Muscle of back (tissue), 13 donors: ENCODE results near the gene RAB9A. TPM values are rescaled to one million over a fixed set of nuclear protein-coding genes. Genes with fewer than 3 reads are reported as not detected.
"Not testable (repeated sequence)": the region's sequence is repeated elsewhere in the genome, so short reads cannot be mapped to it uniquely, and the experiment has no call there.

Source experiments
- DNase-seq, 3 donors: peaks; one replicate each; pipeline versions ENCODE4 v3.0.0 to v3.0.0-alpha.2; 2013
- long read RNA-seq, 9 donors: transcript quantifications; one replicate each; lab custom pipeline, GENCODE V29; 2026
- polyA plus RNA-seq, 10 donors: library from polyadenylated mRNA; unstranded; fragments of 120-200 nt; gene quantifications; one replicate each; pipeline ENCODE4 v1.2.1, GENCODE V29; 2013; ENCODE audit not compliant: insufficient read length in 10 of 10

Gene RAB9A, protein sequence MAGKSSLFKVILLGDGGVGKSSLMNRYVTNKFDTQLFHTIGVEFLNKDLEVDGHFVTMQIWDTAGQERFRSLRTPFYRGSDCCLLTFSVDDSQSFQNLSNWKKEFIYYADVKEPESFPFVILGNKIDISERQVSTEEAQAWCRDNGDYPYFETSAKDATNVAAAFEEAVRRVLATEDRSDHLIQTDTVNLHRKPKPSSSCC
- polyA plus RNA-seq: 10 to 100 TPM; 14.1 to 24.5 (median 20.3) TPM
- long read RNA-seq, donor 1, transcript RAB9A-202 (3 exons, 2,039 nt): major isoform, 13 of 15 reads
- long read RNA-seq, donor 1, partial matches to known transcripts: 0 of 15 reads
- long read RNA-seq, donor 1, other reads (novel, unspliced or antisense): 0 of 15 reads
- long read RNA-seq, donor 2, transcript RAB9A-202 (3 exons, 2,039 nt): major isoform, 5 of 7 reads
- long read RNA-seq, donor 2, partial matches to known transcripts: 0 of 7 reads
- long read RNA-seq, donor 2, other reads (novel, unspliced or antisense): 0 of 7 reads
- long read RNA-seq, donor 3: 0 reads
- long read RNA-seq, donor 4, transcript RAB9A-202 (3 exons, 2,039 nt): major isoform, 7 of 9 reads
- long read RNA-seq, donor 4, partial matches to known transcripts: 0 of 9 reads
- long read RNA-seq, donor 4, other reads (novel, unspliced or antisense): 0 of 9 reads
- long read RNA-seq, donor 5, partial matches to known transcripts: 0 of 4 reads
- long read RNA-seq, donor 5, other reads (novel, unspliced or antisense): 0 of 4 reads
- long read RNA-seq, donor 6, transcript RAB9A-202 (3 exons, 2,039 nt): major isoform, 8 of 13 reads
- long read RNA-seq, donor 6, transcript RAB9A-203 (2 exons, 737 nt): minor isoform, 5 of 13 reads
- long read RNA-seq, donor 6, partial matches to known transcripts: 0 of 13 reads
- long read RNA-seq, donor 6, other reads (novel, unspliced or antisense): 0 of 13 reads
- long read RNA-seq, donor 7, transcript RAB9A-202 (3 exons, 2,039 nt): major isoform, 5 of 10 reads
- long read RNA-seq, donor 7, transcript RAB9A-203 (2 exons, 737 nt): major isoform, 5 of 10 reads
- long read RNA-seq, donor 7, partial matches to known transcripts: 0 of 10 reads
- long read RNA-seq, donor 7, other reads (novel, unspliced or antisense): 0 of 10 reads
- long read RNA-seq, donor 8, transcript RAB9A-202 (3 exons, 2,039 nt): major isoform, 6 of 10 reads
- long read RNA-seq, donor 8, partial matches to known transcripts: 0 of 10 reads
- long read RNA-seq, donor 8, other reads (novel, unspliced or antisense): 0 of 10 reads
- long read RNA-seq, donor 9: 0 reads

DNA sequence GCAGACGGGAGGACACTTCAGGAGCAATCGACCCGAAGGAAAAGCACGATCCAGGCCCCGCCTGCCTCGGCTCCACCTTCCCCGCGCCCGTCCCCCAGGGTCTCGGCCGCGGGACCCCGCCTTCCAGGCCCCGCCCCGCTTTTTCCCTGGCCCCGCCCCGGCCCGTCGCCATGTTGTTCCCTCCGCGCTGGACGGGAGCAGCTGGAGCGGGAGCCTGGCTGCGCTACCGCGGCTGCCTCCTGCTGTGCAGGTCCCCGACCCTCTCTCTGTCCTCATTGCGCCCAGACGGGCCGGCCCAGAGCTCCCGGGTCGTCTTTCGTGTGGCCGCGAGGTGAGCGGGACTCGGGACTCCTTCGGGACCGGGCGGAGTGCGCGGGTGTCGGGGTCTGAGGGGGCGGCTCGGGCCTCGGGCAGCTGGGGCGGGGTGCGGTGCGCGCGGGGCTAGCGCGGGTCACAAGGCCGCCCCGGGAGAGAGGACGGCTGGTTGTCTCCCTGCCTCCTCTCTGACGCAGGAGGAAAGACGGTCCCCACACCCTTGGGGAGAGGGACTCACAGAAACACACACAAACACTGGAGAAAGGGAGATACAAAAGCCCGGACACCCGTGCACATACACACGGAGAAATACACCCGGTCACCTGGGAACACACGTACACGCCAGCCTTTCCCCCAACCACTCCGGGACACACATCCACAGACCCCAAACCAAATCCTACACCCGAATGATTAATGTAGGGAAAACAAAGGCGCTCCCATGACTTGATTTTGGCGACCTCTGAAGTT is at the start of gene RAB9A:
Gene RAB9A (plus strand): TSS at position 171 of the 783 bp plus-strand sequence. CDS start 19,619 bp downstream, outside the sequence.
- peak; percentile 73 to 93 (median 84) for DNase-seq

DNA sequence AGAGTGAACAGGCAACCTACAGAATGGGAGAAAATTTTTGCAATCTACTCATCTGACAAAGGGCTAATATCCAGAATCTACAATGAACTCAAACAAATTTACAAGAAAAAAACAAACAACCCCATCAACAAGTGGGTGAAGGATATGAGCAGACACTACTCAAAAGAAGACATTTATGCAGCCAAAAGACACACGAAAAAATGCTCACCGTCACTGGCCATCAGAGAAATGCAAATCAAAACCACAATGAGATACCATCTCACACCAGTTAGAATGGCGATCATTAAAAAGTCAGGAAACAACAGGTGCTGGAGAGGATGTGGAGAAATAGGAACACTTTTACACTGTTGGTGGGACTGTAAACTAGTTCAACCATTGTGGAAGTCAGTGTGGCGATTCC is 47.2 kb upstream of the RAB9A start:
- not testable (repeated sequence) for DNase-seq

DNA sequence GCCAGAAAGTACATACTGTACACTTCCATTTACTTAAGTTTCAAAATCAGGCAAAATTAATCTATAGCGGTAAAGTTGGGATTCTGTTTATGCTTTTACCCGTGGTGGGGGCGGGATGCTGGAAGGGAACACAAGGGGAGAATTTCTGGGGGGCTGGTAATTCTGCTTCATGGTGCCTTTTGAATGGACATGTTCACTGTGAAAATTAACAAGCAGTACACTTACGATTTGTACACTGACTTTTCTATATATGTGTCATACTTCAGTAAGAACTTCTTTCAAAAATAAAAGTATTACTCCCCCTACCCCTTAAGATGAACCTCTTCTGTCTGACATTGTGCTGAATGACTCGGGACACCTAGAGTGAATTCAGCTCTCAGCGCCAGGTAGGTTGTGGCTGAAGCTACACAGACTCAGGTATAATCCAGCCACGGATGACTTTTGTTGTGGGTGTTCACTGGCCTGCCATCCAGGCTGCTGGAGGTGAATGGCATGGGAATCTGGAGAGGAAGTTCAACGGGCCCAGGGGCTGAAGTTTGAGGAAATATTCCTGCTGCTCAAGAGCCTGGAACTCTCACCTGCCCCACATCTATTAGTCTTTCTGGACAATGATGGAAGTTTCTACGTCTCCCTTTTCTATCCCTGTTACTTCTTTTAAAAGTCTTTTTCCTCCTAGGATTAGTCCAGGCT is 43.3 kb upstream of the RAB9A start:
- no peak for DNase-seq

DNA sequence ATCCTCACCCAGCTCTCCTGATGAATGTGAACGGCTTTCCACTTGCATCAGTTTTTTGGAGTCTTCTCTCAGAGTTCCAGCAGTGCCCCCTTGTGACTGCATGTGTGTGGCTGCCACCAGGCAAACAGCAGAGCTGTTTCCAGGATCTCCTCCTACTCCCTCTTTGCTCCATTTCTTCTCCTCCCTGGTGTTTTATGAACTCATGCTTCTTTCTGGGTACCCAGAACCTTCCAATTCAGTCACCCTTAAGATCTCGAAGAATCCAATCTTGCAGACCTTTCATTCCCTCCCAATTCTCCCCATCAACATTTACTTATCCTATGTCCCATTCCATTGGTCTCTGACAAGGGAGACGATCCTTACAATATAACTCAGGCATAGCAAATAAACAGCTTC is 42.8 kb upstream of the RAB9A start:
- DNase-seq: peak; percentile 54 to 80 (median 65)

DNA sequence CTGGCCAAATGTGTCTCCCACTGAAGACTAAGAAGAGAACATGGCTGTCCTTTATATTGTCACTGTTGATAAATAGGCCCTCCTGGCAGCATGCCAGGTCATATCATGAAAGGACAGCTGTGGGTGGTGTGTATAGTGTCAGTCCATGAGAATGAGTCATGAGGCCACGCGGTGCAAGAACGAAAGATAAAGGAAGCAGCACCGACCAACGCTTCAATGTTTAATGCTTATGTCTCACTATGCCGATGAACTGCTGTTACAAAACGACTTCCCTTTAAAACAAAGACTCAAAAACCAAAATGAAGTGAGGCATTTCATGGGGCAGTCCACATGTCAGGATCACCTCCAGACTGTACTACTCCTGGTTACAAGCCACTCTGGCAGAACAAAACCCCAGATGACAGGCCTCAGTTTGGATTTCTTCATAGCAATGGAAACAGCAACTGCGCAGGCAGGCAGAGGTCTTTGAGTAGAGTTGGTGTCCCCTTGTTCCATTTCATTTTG is 41.2 kb upstream of the RAB9A start:
- peak; percentile 64 to 77 (median 67) for DNase-seq

DNA sequence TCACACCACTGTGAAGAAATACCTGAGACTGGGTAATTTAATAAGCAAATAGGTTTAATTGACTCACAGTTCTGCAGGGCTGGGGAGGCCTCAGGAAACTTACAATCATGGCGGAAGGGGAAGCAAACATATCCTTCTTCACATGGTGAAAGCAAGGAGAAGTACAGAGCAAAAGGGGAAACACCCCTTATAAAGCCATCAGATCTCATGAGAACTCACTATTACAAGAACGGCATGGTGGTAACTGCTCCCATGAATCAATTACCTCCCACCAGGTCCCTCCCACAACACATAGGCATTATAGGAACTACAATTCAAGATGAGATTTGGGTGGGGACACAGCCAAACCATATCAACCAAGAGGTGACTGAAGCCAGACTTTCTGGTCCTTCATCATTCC is 40.6 kb upstream of the RAB9A start:
- not testable (repeated sequence) for DNase-seq

DNA sequence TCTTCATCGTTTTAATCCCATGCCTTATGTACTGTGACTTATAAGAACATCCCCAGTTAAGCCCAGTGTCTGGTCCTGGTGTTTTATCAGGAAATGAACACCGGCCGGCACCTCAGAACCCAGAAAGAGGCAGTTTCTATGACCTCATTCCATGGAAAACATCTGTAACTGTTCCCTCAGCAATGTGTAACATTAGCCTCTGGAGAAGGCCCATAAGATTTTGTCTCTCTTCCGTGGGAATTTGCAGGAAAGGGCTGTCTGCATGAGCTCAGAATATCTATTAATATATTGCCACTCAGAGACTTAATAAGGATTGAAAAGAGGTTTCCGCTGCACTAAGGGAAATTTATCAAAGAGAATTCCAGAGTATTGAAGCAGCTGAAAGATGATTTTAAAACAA is 39.1 kb upstream of the RAB9A start:
- peak; percentile 48 to 79 (median 51) for DNase-seq

DNA sequence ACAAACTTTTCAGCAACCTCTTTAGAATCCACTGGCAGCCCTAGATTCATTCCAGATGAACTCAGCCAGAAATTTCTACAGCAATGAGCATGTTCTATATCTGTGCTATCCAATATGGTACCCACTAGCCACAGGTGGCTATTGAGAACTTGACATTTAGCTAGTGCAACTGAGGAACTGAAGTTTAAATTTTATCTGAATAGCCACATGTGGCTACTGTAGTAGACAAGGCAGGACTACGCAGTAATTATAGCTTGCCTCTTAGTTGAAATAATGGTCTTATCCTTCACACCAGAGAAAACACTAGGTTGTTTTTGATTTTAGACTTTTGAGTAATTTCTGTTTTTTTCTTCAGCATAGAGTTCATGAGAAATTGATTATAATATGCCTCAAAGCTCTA is 38.6 kb upstream of the RAB9A start:
- DNase-seq: no peak

DNA sequence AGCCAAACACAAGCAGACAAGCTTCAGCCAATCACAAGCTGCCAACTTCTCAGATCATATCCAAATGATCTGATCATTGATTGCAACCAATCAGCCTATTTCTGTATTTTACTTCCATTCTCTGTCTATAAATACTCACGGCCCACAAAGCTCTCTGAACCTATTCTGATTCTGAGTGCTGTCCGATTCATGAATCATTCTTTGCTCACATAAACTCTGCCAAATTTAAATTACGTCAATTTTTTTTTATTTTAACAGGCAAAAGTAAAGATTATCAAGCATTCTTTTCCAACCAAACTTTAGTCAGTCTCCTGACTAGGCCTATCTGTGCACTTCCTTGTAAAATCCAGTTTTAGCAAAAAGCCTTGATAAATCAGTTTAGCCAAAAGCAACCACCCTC is 37.8 kb upstream of the RAB9A start:
- DNase-seq: no peak

DNA sequence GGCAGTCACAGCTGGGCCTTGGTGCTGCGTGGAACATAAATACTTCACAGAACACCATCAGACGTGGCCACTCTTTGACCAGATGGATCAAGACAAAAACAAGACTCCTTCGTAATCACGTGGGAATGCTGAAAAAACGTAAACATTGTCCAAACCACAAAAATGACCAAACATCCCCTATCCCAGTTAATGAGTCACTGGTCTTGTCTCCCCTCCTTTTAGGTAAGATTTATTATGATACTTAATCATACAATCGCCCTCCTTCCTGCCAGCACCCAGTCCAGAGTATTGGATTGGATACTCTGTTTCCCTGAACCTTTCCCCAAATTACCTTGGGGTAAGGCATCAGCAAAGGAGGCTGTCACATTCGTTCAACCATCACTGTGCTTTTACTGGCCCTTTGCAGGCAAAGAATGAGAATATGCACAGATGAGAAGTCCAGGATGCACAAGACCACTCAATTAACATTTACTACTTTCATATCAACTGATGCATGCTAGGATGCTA is 36.6 kb upstream of the RAB9A start:
- peak in 1 of 3 donors; percentile 58 for DNase-seq

DNA sequence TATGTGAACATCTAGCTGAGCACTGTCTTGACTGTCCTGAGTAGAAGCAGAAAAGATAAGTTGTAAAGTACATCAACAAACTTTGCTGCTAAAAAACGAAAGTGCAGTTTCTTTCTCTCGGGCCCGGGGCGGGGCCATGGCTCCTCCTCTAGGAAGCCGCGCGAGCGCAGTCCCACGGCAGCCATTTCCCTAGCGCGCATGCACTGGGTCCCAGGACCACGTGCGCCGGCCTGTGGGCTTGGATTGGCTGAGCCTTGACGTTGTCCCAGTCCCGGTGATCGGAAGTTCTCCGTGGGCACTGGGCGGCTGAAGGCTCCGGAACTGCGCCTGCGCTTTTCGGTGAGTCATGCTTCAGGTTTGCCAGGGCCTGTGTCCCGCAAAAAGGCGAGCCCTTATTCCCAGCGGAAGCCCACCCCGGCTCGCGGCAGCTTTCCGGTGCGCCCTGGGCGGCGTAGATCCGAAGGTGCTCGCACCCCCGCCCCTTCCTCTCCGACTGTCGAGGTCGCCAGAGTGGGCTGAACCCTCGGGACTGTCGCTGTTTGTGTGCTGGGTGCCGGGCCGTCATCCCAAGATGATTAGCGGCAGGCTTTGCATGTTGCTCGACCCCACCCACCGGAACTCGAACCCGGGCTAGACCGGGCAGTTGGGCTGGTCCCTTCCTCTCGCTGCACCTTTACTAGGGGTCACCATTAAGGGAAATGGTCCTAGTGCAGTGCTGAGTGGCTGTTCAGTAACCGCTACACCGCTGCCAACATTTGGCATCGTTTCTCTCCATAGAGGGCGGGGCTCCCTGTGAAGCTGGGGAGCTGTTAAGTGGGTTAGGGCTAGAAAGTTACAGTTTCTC is 35.9 kb upstream of the RAB9A start, which contains the start of gene TCEANC:
Gene TCEANC (plus strand): TSS at position 292 of the 844 bp plus-strand sequence. CDS start 9,368 bp downstream, outside the sequence.
- peak; percentile 95 to 96 (median 96) for DNase-seq

DNA sequence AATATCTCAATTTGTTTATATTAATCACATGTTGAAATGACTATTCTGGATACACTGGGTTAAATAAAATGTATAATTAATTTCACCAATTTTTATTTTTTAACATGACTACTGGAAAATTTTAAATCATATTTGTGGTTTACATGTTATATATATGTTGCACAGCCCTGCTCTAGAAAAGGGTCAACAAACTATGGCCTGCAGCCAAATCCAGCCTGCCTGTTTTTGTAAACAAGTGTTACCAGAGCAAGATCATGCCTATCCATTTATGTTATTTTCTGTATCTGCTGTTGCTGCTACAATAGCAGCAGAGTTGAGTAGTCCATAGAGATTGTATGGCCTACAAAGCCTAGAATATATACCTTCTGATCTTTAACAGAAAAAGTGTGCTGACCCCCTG is 34.8 kb upstream of the RAB9A start:
- DNase-seq: no peak

DNA sequence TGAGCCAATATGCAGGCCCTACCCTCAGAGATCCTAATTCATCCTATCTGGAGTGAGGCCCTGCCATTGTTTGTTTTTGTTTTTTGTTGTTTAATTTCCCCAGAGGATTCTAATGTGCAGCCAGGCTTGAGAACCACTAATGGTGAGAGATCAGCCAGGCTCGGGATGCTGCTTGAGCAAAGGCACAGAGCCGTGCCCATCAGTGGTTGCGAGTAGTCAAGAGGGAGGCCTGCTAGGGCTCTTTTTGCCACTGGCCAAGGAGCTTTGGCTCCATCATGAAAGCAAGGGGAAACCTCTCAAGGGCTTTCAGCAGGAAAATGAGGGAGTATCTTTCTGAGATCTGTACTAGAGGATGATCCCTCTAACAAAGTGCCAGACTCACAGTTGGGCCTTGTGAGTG is 33.3 kb upstream of the RAB9A start:
- DNase-seq: no peak

DNA sequence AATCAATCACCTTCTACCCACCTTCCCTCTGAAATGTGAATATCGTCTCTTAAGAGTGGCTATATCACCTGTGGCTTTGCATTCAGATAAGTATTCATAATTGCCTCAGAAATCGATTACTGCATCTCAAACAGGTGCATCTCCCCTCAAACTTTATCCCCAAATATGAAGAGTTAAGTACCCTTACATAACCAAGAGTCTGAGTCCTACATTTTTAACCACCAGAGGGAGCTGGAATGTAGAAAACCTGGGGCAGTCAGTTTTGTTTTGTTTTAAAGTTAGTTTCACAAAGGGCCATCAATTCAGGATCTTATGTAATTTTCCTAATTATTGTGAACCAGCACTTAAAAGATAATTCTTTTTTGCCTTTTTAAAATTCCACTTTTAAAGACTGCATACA is 30.3 kb upstream of the RAB9A start:
- peak; percentile 37 to 61 (median 54) for DNase-seq

DNA sequence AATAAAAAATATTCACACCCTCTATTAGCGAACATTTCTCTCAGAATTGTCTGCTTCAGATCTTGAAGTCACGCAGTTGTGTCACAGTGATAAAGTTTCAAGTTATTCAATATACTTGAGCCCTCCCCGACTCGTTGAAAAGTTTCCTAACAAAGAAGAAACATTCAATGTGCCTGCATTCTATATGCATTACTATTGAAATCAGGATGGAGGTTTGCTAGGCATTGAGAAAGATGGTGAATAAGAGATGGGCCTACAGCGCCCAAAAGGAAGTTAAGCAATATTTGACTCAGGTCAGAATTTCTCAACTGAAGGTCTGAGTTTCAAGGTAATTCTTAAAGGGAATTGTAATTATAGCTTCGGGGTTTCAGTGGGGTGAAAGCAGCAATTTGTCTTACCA is 29.9 kb upstream of the RAB9A start:
- no peak for DNase-seq

DNA sequence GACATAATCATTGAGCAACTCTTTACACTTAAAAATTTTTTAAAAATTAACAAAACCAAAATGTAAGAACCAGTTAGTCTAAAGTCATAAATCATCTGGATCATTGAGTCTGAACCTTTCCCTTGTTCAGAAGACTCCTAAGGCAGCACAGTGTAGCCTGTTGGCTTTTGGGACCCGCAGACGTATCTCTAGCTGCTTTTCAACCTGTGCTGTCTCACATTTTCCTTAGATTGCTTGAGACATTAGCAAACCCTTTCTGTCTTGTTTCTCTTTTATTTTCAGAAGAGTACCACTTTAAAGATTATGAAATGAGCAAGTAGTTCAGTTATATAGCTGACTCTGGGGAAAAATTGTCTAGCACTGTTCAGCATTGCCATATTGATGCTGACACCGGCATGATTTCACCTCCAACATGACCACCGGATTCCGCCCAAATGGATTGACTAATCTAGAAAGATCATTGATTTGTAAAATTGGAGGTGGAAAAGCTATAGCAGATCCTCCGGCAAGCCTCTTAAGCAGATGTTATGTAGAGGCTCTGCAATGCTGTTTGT is 27.1 kb upstream of the RAB9A start:
- no peak for DNase-seq

DNA sequence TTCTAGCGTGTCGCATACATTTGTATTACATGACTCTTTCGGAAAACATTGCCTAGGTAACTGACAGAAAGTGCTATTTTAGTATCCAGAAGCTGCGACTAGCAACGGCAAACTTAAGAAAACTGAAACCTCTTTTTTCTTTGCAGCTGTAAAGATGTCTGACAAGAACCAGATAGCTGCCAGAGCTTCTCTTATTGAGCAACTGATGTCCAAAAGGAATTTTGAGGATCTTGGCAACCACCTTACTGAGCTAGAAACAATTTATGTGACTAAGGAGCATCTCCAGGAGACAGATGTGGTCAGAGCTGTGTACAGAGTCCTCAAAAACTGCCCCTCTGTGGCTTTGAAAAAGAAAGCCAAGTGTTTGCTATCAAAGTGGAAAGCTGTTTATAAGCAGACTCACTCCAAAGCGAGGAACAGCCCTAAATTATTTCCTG is 26.6 kb upstream of the RAB9A start:
- peak in 2 of 3 donors; percentile 54 to 80 for DNase-seq

DNA sequence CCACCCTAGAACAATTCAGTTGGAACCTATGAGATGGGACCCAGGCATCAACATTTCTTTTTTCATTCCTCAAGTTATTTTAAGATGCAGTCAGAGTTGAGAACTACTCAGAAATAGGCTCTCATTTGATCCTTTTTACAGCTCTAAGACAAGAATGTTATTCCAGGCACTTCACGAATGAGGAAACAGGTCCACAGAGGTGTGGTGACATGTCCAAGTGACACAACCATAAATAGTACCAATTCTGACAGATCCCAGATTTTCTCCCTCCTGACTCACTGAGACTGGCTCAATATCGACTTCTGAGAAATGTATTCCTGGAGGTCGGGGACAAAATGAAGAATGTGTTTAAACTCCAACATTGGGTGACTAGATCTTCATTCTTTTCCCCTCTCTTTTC is 24.9 kb upstream of the RAB9A start:
- DNase-seq: no peak
